ENCODE measurements around the gene MOV10.

DNA sequence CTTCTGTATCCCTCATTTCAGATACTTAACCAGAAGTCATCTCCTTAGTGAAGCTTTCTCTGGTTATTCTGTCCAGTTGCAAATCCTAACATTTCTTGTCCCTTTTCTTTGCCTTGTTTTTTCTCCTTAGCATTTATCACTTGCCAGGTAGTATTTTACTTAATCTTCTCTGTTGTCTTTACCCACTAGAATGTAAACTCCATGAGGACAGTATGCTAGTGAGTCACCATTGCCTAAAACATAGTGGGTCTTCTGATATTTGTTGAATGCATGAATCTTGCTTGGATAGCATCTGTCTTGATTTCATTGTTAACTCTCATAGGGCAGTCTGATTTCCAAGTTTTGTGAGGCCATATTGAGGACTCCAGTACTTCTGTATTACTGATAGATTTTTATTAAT, 45.2 kb upstream of the MOV10 start:
- TF ChIP-seq, protein P1, sequence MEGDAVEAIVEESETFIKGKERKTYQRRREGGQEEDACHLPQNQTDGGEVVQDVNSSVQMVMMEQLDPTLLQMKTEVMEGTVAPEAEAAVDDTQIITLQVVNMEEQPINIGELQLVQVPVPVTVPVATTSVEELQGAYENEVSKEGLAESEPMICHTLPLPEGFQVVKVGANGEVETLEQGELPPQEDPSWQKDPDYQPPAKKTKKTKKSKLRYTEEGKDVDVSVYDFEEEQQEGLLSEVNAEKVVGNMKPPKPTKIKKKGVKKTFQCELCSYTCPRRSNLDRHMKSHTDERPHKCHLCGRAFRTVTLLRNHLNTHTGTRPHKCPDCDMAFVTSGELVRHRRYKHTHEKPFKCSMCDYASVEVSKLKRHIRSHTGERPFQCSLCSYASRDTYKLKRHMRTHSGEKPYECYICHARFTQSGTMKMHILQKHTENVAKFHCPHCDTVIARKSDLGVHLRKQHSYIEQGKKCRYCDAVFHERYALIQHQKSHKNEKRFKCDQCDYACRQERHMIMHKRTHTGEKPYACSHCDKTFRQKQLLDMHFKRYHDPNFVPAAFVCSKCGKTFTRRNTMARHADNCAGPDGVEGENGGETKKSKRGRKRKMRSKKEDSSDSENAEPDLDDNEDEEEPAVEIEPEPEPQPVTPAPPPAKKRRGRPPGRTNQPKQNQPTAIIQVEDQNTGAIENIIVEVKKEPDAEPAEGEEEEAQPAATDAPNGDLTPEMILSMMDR (IDR thresholded peaks at IDR 0.05) = no peak
- no peak for TF ChIP-seq EZH2 (IDR thresholded peaks at IDR 0.05)
